K562 (cell line): ENCODE results near the gene PATL1. TPM values are rescaled to one million over a fixed set of nuclear protein-coding genes. Genes with fewer than 3 reads are reported as not detected.

Experiments
- BACH1 ChIP-seq: fragments of 200-800 bp; sonication (Bioruptor generic); IDR thresholded peaks from 2 replicates; pipeline ENCODE4 v1.6.1; 2016; ENCODE audit warnings: missing genetic modification characterization, missing compliant biosample characterization
- BRD4 ChIP-seq: fragments of 200-600 bp; sonication (generic); IDR thresholded peaks from 2 replicates; pipeline ENCODE4 v1.6.1; 2017; ENCODE audit warnings: inconsistent platforms
- CHD1 ChIP-seq: fragments of 200-600 bp; sonication (generic); IDR thresholded peaks from one replicate; pipeline ENCODE4 v1.6.1; 2012; ENCODE audit warnings: mild to moderate bottlenecking, moderate library complexity, low read length, inconsistent platforms
- HDAC3 ChIP-seq: fragments of 450-650 bp; IDR thresholded peaks from 2 replicates; pipeline ENCODE4 v1.6.1; 2018; ENCODE audit warnings: borderline replicate concordance, mild to moderate bottlenecking, moderate library complexity; ENCODE audit not compliant: partially characterized antibody
- HOXB6 ChIP-seq: fragments of 250-450 bp; sonication (Bioruptor Pico); IDR thresholded peaks from 2 replicates; pipeline ENCODE4 v1.5.1; 2022; ENCODE audit warnings: mild to moderate bottlenecking, borderline replicate concordance
- KHSRP ChIP-seq: fragments of 450-650 bp; IDR thresholded peaks from 2 replicates; pipeline ENCODE4 v1.6.1; 2017
- LARP7 ChIP-seq: fragments of 450-650 bp; IDR thresholded peaks from 2 replicates; pipeline ENCODE4 v1.6.1; 2016
- MAFF ChIP-seq: IDR thresholded peaks from 2 replicates; pipeline ENCODE4 v1.6.1; 2012; ENCODE audit warnings: low read length, improper control_type of control experiment
- MAFG ChIP-seq: fragments of 450-650 bp; conservative IDR thresholded peaks from 2 replicates; pipeline ENCODE4 v1.6.1; 2016; ENCODE audit warnings: missing genetic modification characterization, missing compliant biosample characterization
- MNT ChIP-seq, 2 experiments: fragments of 450-650 bp; conservative IDR thresholded peaks; 2 replicates each; pipeline ENCODE4 v1.6.1; 2017; ENCODE audit warnings: mild to moderate bottlenecking in 2 of 2, moderate library complexity in 2 of 2
- NEUROD1 ChIP-seq: fragments of 150-350 bp; IDR thresholded peaks from 2 replicates; pipeline ENCODE4 v1.6.1; 2014; ENCODE audit warnings: borderline replicate concordance, low read length, low read depth; ENCODE audit not compliant: partially characterized antibody
- NFE2L1 ChIP-seq: fragments of 450-650 bp; IDR thresholded peaks from 2 replicates; pipeline ENCODE4 v1.6.1; 2016; ENCODE audit warnings: missing genetic modification characterization, low read depth, mild to moderate bottlenecking, missing compliant biosample characterization, moderate library complexity, borderline replicate concordance
- POLR3G ChIP-seq: IDR thresholded peaks from 2 replicates; pipeline ENCODE4 v1.6.1; 2011; ENCODE audit not compliant: insufficient read length, insufficient replicate concordance; ENCODE audit errors: extremely low read depth
- TRIM28 ChIP-seq: fragments of 450-650 bp; IDR thresholded peaks from 2 replicates; pipeline ENCODE4 v1.6.1; 2017
- ZNF140 ChIP-seq: fragments of 250-450 bp; sonication (Bioruptor Pico); IDR thresholded peaks from 2 replicates; pipeline ENCODE4 v1.8.0; 2021; ENCODE audit warnings: moderate library complexity, mild to moderate bottlenecking, inconsistent platforms
- ZNF57 ChIP-seq: fragments of 450-650 bp; formaldehyde crosslinking; IDR thresholded peaks from 2 replicates; pipeline ENCODE4 v1.4.0; 2020; ENCODE audit warnings: mild to moderate bottlenecking, moderate library complexity
- polyA plus RNA-seq, 8 experiments: library from polyadenylated mRNA; depleted of rRNA in 4 of 8; stranded (reverse) in 5 of 8; unstranded in 3 of 8; fragments of >200 nt; fragmentation: Nextera tagmentation in 2 of 8; fragmentation: Illumina TruSeq in 1 of 8; extraction: Ambion mirVana in 2 of 8; extraction: Trizol in 1 of 8; gene quantifications; 2 replicates each; pipeline versions ENCODE4 v1.2.1 to v1.2.3, GENCODE V29; 2011 to 2014; ENCODE audit warnings: inconsistent platforms in 1 of 8, missing spikeins in 1 of 8
- total RNA-seq, 7 experiments: library from RNA; depleted of rRNA in 6 of 7; stranded (reverse); fragments of >200 nt in 6 of 7; fragmentation: Illumina TruSeq in 2 of 7; extraction: Trizol in 2 of 7; gene quantifications; 2 replicates each; pipeline versions ENCODE4 v1.2.1 to v1.2.3, GENCODE V29; 2011 to 2021; ENCODE audit warnings: low replicate concordance in 1 of 7

PATL1 gene
- total and polyA plus RNA-seq, 9 of the 15 experiments (the other 6 are each of a cell fraction or from before 2014, with no cell fraction given), result 3.2 to 48.0 (median 16.4) TPM

- peak; percentile 71 for TF ChIP-seq NEUROD1
- TF ChIP-seq CHD1, result no peak
- no peak for TF ChIP-seq BRD4
- TF ChIP-seq ZNF140 (CRISPR knock-in tag), result no peak
- peak; percentile 93 for TF ChIP-seq HDAC3
- TF ChIP-seq TRIM28, result peak; percentile 77; the same call in 1 of the 2 replicates
- peak; percentile 70; the same call in 1 of the 2 replicates for TF ChIP-seq BACH1
- peak; percentile 57; the same call in 1 of the 2 replicates for TF ChIP-seq MAFG (tag)
- TF ChIP-seq NFE2L1 (tag), result no peak
- TF ChIP-seq MNT (conservative IDR thresholded peaks at IDR 0.05), result peak in 1 of 2 experiments; percentile 73; a peak in 3 of 4 replicates
- TF ChIP-seq POLR3G, result no peak
- TF ChIP-seq KHSRP, result peak; percentile 72; the same call in 1 of the 2 replicates
- TF ChIP-seq MAFF, result no peak; the same call in 1 of the 2 replicates
- TF ChIP-seq LARP7, result no peak
- no peak for TF ChIP-seq ZNF57 (CRISPR knock-in tag)
- TF ChIP-seq HOXB6 (CRISPR knock-in tag), result no peak
- TF ChIP-seq, all 486 proteins: peak for 173
Observed at GRCh38 chr11:59706518-59707285, 37.9 kb upstream of the PATL1 start (continued).
